Thyroid gland (tissue), 4 donors: ENCODE data around the gene PCDH19.

Experiments
- POLR2A ChIP-seq, 2 donors: fragments of 450-650 bp; IDR thresholded peaks; one replicate each; pipeline ENCODE4 v1.6.1; 2017; ENCODE audit warnings: antibody characterized with exemption in 2 of 2, mild to moderate bottlenecking in 2 of 2, moderate library complexity in 1 of 2
- TF ChIP-seq, protein P1 (sequence below), 6 experiments: fragments of 200-600 bp in 3 of 6; fragments of 450-650 bp in 3 of 6; sonication (generic) in 3 of 6; IDR thresholded peaks; one replicate each; pipeline ENCODE4 v1.5.1; 2016 to 2019; ENCODE audit warnings: antibody characterized with exemption in 6 of 6, mild to moderate bottlenecking in 2 of 6, inconsistent platforms in 1 of 6, moderate library complexity in 1 of 6

DNA sequence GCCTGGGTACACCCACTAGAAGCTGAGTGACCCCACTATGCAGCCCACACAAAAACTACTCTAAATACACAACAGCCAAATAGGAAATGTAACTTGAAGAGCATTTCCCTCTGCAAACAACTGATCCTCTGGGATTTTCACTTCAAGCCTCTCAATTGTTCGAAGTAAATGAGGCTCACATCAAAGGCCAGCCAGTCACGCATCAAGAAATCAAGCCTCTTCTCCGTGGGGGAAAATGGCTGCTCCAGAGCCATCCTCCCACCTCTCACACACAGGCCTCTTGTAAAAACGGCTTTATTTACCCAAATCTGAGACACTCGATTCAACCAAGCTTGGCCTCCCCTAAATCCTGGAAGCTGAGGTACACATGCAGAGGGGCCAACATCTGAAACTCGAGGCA is 14.3 kb downstream of the PCDH19 start:
- TF ChIP-seq POLR2A (IDR thresholded peaks at IDR 0.05): no peak
- TF ChIP-seq, protein P1, sequence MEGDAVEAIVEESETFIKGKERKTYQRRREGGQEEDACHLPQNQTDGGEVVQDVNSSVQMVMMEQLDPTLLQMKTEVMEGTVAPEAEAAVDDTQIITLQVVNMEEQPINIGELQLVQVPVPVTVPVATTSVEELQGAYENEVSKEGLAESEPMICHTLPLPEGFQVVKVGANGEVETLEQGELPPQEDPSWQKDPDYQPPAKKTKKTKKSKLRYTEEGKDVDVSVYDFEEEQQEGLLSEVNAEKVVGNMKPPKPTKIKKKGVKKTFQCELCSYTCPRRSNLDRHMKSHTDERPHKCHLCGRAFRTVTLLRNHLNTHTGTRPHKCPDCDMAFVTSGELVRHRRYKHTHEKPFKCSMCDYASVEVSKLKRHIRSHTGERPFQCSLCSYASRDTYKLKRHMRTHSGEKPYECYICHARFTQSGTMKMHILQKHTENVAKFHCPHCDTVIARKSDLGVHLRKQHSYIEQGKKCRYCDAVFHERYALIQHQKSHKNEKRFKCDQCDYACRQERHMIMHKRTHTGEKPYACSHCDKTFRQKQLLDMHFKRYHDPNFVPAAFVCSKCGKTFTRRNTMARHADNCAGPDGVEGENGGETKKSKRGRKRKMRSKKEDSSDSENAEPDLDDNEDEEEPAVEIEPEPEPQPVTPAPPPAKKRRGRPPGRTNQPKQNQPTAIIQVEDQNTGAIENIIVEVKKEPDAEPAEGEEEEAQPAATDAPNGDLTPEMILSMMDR (IDR thresholded peaks at IDR 0.05): no peak
